Measurements from ENCODE around the gene ITLN1.

Gene ITLN1

GRCh38 chr1:160844447-160845232 is 40.3 kb downstream of the ITLN1 start:
- Histone ChIP-seq H3K36me3 (ENCODE audit: insufficient read depth, low read length) (no peaks in the 10 kb centered on the region), H2AFZ (ENCODE audit: low read depth, low read length) (no peak overlapping the region), H3K9ac (ENCODE audit: low read depth, low read length) (no peak overlapping the region), H3K27ac (ENCODE audit: low read length) (no peak overlapping the region), H4K20me1 (ENCODE audit: insufficient read depth, low read length) (no peaks in the 10 kb centered on the region), H3K4me2 (ENCODE audit: insufficient read depth, low read length) (no peak overlapping the region), H3K4me1 (ENCODE audit: insufficient read depth, low read length) (peaks cover 6% of the 10 kb centered on the region), H3K4me3 (ENCODE audit: low read depth in 1 of 2, low read length in 2 of 2) (no peak overlapping the region), H3K79me2 (ENCODE audit: insufficient read depth, low read length) (no peaks in the 10 kb centered on the region), H3K9me3 (ENCODE audit: insufficient read depth, low read length, severe bottlenecking) (no peaks in the 10 kb centered on the region), H3K27me3 (ENCODE audit: insufficient read depth, low read length, poor library complexity) (no peaks in the 10 kb centered on the region)
- DNase-seq (no peak), ATAC-seq (ENCODE audit: insufficient read depth, low read depth) (no peak)
- TF ChIP-seq CTCF (IDR thresholded peaks at IDR 0.05; ENCODE audit: borderline replicate concordance, extremely low read depth, low read length, poor library complexity, severe bottlenecking) = no peak
- TF ChIP-seq EZH2 (IDR thresholded peaks at IDR 0.05; ENCODE audit: borderline replicate concordance, low read depth, low read length, severe bottlenecking) = no peak

GRCh38 chr1:160841079-160841478 is 43.9 kb downstream of the ITLN1 start:
- Histone ChIP-seq H3K36me3 (ENCODE audit: insufficient read depth, low read length) (no peaks in the 10 kb centered on the region), H3K4me2 (ENCODE audit: insufficient read depth, low read length) (no peak overlapping the region), H3K27me3 (ENCODE audit: insufficient read depth, low read length, poor library complexity) (no peaks in the 10 kb centered on the region), H2AFZ (ENCODE audit: low read depth, low read length) (no peak overlapping the region), H3K27ac (ENCODE audit: low read length) (no peak overlapping the region), H3K4me3 (ENCODE audit: low read depth in 1 of 2, low read length in 2 of 2) (no peak overlapping the region), H3K79me2 (ENCODE audit: insufficient read depth, low read length) (no peaks in the 10 kb centered on the region), H3K4me1 (ENCODE audit: insufficient read depth, low read length) (peaks cover 41% of the 10 kb centered on the region), H4K20me1 (ENCODE audit: insufficient read depth, low read length) (no peaks in the 10 kb centered on the region), H3K9ac (ENCODE audit: low read depth, low read length) (no peak overlapping the region), H3K9me3 (ENCODE audit: insufficient read depth, low read length, severe bottlenecking) (no peaks in the 10 kb centered on the region)
- TF ChIP-seq CTCF (IDR thresholded peaks at IDR 0.05; ENCODE audit: borderline replicate concordance, extremely low read depth, low read length, poor library complexity, severe bottlenecking) (no peak), EZH2 (IDR thresholded peaks at IDR 0.05; ENCODE audit: borderline replicate concordance, low read depth, low read length, severe bottlenecking) (no peak)
- ATAC-seq (ENCODE audit: insufficient read depth, low read depth) = no peak
- DNase-seq = no peak

- no peaks in the 10 kb centered on the region for H3K79me2 ChIP-seq (ENCODE audit: insufficient read depth, low read length)
- no peak overlapping the region for H3K4me3 ChIP-seq (ENCODE audit: low read depth in 1 of 2, low read length in 2 of 2)
- H3K4me2 ChIP-seq (ENCODE audit: insufficient read depth, low read length) = no peak overlapping the region
- H2AFZ ChIP-seq (ENCODE audit: low read depth, low read length) = no peak overlapping the region
- H3K27me3 ChIP-seq (ENCODE audit: insufficient read depth, low read length, poor library complexity) = no peaks in the 10 kb centered on the region
- no peak for DNase-seq
- peak overlapping the region; percentile 26; the same call in 1 of the 2 replicates for H3K27ac ChIP-seq (ENCODE audit: low read length)
- no peaks in the 10 kb centered on the region for H3K36me3 ChIP-seq (ENCODE audit: insufficient read depth, low read length)
- TF ChIP-seq EZH2 (IDR thresholded peaks at IDR 0.05; ENCODE audit: borderline replicate concordance, low read depth, low read length, severe bottlenecking) = no peak
- no peak for TF ChIP-seq CTCF (IDR thresholded peaks at IDR 0.05; ENCODE audit: borderline replicate concordance, extremely low read depth, low read length, poor library complexity, severe bottlenecking)
- ATAC-seq (ENCODE audit: insufficient read depth, low read depth) = no peak
- no peaks in the 10 kb centered on the region for H3K9me3 ChIP-seq (ENCODE audit: insufficient read depth, low read length, severe bottlenecking)
- peaks cover 45% of the 10 kb centered on the region for H3K4me1 ChIP-seq (ENCODE audit: insufficient read depth, low read length)
- no peaks in the 10 kb centered on the region for H4K20me1 ChIP-seq (ENCODE audit: insufficient read depth, low read length)
- H3K9ac ChIP-seq (ENCODE audit: low read depth, low read length) = no peak overlapping the region
These were observed 45.2 kb downstream of the ITLN1 start for GRCh38 chr1:160839746-160840145.
